Neural crest cell (in vitro differentiated cells): ENCODE data around the gene CNOT1. TPM values are rescaled to one million over a fixed set of nuclear protein-coding genes. Genes with fewer than 3 reads are reported as not detected.
A peak's percentile ranks its signal among the peaks of the same experiment; 100 is the strongest.

Experiments used
- DNase-seq: peaks from one replicate; pipeline ENCODE4 v3.0.0; 2021; ENCODE audit warnings: low read depth, mixed read lengths, low spot score
- H3K27ac Mint-ChIP-seq: one replicate; pipeline ENCODE4 v1.8.0; 2021; ENCODE audit warnings: mild to moderate bottlenecking, mixed read lengths; ENCODE audit not compliant: unreplicated experiment
- H3K27me3 Mint-ChIP-seq: 2 replicates; pipeline ENCODE4 v1.8.0; 2021; ENCODE audit warnings: low read depth, mild to moderate bottlenecking, mixed read lengths
- H3K36me3 Mint-ChIP-seq: 2 replicates; pipeline ENCODE4 v1.8.0; 2021; ENCODE audit warnings: low read depth, mild to moderate bottlenecking, mixed read lengths
- H3K4me1 Mint-ChIP-seq: 2 replicates; pipeline ENCODE4 v1.8.0; 2021; ENCODE audit warnings: mixed read lengths
- H3K4me3 Mint-ChIP-seq: one replicate; pipeline ENCODE4 v1.8.0; 2021; ENCODE audit warnings: mild to moderate bottlenecking, mixed read lengths
- H3K9me3 Mint-ChIP-seq: 2 replicates; pipeline ENCODE4 v1.8.0; 2021; ENCODE audit warnings: mixed read lengths
- CTCF ChIP-seq: fragments of 200-600 bp; sonication (generic); conservative IDR thresholded peaks from 2 replicates; pipeline ENCODE4 v1.5.0; 2021; ENCODE audit warnings: antibody characterized with exemption, mild to moderate bottlenecking
- total RNA-seq: library from RNA; stranded (reverse); gene quantifications from 2 replicates; pipeline ENCODE4 v1.2.1, GENCODE V29; 2021

Gene CNOT1
- total RNA-seq, 1 donor from 2014 or later, result 254 TPM

GRCh38 chr16:58490065-58490464, 139.6 kb downstream of the CNOT1 start:
- Mint-ChIP-seq H3K9me3 (no peaks in the 10 kb centered on the region), H3K27me3 (no peaks in the 10 kb centered on the region), H3K36me3 (no peaks in the 10 kb centered on the region), H3K4me1 (peaks cover 39% of the 10 kb centered on the region), H3K27ac (peak overlapping the region; percentile 50), H3K4me3 (no peak overlapping the region)
- TF ChIP-seq CTCF, result no peak
- DNase-seq, result no peak

GRCh38 chr16:58488531-58488930, 141.1 kb downstream of the CNOT1 start:
- no peak for DNase-seq
- no peak for TF ChIP-seq CTCF
- Mint-ChIP-seq H3K4me1 (peaks cover 28% of the 10 kb centered on the region), H3K36me3 (no peaks in the 10 kb centered on the region), H3K9me3 (no peaks in the 10 kb centered on the region), H3K4me3 (no peak overlapping the region), H3K27ac (no peak overlapping the region), H3K27me3 (no peaks in the 10 kb centered on the region)

- DNase-seq, result peak; percentile 94
- Mint-ChIP-seq H3K9me3 (no peaks in the 10 kb centered on the region), H3K4me1 (peaks cover 28% of the 10 kb centered on the region), H3K27me3 (no peaks in the 10 kb centered on the region), H3K4me3 (no peak overlapping the region), H3K36me3 (no peaks in the 10 kb centered on the region), H3K27ac (no peak overlapping the region)
- TF ChIP-seq CTCF, result peak; percentile 96
Observed at GRCh38 chr16:58487566-58488351, 141.9 kb downstream of the CNOT1 start.

GRCh38 chr16:58485184-58485887, 144.3 kb downstream of the CNOT1 start:
- no peak for DNase-seq
- no peak for TF ChIP-seq CTCF
- no peak overlapping the region for H3K4me3 Mint-ChIP-seq
- H3K9me3 Mint-ChIP-seq, result no peaks in the 10 kb centered on the region
- H3K4me1 Mint-ChIP-seq, result peaks cover 21% of the 10 kb centered on the region
- no peaks in the 10 kb centered on the region for H3K27me3 Mint-ChIP-seq
- H3K36me3 Mint-ChIP-seq, result no peaks in the 10 kb centered on the region
- H3K27ac Mint-ChIP-seq, result no peak overlapping the region

- Mint-ChIP-seq H3K36me3 (no peaks in the 10 kb centered on the region), H3K4me3 (no peak overlapping the region), H3K27ac (no peak overlapping the region), H3K9me3 (no peaks in the 10 kb centered on the region), H3K27me3 (peaks cover 9% of the 10 kb centered on the region), H3K4me1 (peaks cover 18% of the 10 kb centered on the region)
- no peak for TF ChIP-seq CTCF
- DNase-seq, result no peak
Observed at GRCh38 chr16:58481931-58482330, 147.7 kb downstream of the CNOT1 start.
